GF-D8 (cell line): ENCODE data around the gene POLR3H.
"Not testable (repeated sequence)": the region's sequence is repeated elsewhere in the genome, so short reads cannot be mapped to it uniquely, and the experiment has no call there.

Experiments used
- DNase-seq: peaks from one replicate; lab custom pipeline; 2025; lab: John Stamatoyannopoulos, UW

Gene POLR3H, protein sequence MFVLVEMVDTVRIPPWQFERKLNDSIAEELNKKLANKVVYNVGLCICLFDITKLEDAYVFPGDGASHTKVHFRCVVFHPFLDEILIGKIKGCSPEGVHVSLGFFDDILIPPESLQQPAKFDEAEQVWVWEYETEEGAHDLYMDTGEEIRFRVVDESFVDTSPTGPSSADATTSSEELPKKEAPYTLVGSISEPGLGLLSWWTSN

DNA sequence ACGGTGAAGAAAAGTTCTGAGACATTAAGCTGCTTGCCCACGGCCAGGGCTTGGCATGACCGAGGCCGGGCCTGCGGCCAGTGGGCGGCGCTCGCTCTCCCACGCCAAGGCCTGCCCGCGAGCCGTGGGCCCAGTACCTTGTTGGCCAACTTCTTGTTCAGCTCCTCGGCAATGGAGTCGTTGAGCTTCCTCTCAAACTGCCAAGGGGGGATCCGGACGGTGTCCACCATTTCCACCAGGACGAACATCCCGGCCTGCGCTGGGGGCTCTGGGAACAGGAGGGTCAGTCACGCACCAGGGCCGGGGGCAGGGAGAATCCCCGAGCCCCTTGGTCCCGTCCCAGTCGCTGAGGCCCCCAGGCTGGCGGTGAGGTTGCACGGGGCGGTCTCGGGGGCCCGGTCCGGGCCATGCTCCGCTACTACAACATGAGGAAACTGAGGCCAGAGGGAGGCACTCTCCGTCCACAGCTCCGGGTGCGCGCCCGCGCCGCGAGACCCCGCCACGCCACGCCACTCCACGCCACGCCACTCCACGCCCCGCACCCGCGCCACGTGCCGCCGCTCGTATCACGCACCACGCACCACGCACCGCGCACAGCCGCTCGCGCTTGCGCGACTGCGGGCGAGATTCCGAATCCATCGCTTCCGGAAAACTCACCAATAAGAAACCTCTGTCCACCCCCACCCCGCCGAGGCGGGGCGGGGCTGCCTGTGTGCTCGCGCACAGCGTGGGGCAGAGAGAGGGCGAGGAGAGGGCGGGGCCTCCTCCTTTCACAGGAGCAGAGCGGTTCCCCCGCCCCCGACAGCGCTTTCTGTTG is at the start of gene POLR3H:
Gene POLR3H, minus strand, starts transcription at position 617 of the 817 bp plus-strand sequence. Its CDS starts 369 bp downstream, at position 248.
- peak; percentile 90 for DNase-seq

DNA sequence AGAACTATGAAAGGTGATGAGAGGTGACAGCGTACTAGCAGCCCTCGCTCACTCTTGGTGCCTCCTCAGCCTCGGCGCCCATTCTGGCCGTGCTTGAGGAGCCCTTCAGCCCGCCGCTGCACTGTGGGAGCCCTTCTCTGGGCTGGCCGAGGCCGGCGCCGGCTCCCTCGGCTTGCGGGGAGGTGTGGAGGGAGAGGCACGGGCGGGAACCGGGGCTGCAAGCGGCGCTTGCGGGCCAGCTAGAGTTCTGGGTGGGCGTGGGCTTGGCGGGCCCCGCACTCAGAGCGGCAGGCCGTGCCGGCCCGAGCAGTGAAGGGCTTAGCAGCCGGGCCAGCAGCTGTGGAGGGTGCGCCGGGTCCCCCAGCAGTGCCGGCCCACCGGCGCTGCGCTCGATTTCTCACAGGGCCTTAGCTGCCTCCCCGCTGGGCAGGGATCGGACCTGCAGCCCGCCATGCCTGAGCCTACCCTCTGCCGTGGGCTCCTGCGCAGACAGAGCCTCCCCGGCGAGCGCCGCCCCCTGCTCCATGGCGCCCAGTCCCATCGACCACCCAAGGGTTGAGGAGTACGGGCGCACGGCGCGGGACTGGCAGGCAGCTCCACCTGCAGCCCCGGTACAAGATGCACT is 49.2 kb upstream of the POLR3H start:
- DNase-seq: not testable (repeated sequence)

DNA sequence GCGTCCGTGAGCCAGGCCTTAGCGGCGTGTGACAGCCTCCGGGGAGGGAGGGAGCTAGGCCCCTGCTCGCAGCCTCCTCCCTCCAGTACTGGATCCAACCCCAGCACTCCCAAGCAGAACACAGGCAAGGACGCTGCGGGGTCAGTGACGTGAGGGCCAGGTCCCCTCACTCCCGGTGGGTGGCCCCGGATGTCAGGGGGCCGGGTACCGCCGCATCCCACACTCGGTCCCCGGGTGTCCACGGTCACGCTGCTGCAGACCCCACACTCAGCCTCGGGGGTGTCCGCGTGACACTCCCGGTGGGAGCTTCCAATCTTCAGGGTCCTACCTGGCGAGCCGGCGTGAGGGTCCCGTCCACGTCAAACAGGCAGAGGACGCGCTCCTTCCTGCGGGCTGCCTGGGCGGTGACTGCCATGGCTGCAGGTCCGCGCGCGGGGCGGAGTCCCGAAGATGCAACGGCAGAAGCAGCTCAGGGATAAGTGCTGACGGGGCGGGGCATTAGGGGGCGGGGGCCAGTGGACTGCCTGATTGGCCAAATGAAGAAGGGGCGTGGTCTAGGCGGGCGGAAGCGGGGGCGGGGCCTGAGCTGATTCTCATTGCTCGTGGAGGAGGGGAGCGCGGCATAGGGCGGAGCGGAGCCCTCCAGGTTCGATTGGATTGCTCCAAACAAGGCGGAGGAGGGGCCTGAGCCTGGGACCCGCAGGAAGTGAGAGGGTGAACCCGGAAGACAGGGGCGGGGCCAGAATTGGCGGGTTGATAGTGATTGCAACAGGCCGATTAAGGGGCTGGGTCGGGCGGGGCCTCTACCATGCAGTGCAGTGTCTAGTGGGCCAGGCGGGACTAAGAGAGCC is 45.3 kb upstream of the POLR3H start, which contains the start of gene PMM1:
Gene PMM1, minus strand, starts transcription at position 450 of the 851 bp plus-strand sequence. Its CDS starts 35 bp downstream, at position 415.
- DNase-seq: peak; percentile 98

DNA sequence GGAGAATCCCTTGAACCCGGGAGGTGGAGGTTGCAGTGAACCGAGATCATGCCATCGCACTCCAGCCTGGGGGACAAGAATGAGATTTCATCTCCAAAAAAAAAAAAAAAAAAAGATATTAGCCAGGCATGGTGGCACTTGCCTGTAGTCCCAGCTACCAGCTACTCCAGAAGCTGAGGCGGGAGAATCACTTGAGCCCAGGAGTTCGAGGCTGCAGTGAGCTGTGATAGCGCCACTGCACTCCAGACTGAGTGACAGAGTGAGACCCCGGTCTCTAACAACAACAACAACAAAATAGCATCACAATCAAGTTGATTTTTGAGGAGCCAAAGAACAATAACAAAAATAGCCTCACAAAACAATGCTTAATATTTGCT is 43.1 kb upstream of the POLR3H start:
- no peak for DNase-seq

DNA sequence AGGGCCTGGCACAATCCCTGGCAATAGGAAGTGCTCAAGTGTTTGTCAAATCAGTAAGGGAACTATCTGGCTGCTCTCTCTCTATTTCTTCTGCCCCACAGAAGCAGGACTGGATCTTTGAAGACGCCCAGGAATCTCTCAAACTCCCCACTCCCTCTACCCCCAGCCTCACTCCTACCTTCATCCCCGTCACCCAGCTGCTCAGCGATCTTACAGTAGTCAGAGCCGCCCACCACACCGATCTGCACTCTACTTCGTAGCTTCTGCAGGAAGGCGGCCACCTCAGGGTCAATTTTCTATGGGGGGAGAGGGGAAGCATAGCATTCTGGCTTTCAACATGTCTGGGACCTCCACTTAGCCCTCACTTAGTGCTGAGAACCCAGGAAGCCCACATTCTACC is 41.6 kb upstream of the POLR3H start:
- DNase-seq: no peak

DNA sequence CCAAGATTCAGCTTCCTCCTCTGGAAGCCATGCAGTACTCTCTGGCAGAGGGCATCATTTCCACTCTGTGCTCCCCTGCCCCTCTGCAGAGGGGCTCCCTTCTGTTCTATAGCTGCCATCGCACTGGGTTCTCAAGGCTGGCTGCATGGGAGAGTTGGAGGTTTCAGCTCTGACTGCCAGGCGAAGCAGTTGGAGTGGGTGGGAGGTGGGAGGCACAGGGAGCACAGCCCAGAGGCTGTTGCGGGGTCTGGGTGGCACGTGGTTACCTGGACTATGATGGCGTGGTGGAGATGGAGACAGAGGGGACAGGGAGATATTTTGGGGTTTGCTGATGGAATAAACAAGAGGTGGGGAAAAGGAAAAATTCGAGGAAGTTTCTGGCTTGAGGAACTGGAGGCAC is 40.6 kb upstream of the POLR3H start:
- no peak for DNase-seq

DNA sequence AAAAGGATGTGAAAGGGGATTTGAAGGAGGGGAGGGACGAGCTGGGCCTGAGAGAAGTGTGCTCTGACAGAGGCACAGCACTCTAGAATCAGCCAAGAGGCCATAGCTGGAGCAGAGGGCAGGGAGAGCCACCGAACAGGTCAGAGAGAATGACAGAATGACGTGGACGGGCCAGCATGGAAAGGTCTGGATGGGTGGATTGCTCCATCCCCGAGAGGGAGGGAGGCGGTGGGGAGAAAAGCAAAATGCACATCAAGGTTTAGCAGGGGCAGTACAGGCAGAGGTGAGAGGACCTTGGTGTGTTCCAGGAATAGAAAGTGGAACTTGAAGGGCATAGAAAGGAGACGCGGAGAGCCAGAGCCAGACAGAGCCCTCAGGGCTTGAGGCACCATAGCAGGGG is 38.4 kb upstream of the POLR3H start:
- DNase-seq: no peak

DNA sequence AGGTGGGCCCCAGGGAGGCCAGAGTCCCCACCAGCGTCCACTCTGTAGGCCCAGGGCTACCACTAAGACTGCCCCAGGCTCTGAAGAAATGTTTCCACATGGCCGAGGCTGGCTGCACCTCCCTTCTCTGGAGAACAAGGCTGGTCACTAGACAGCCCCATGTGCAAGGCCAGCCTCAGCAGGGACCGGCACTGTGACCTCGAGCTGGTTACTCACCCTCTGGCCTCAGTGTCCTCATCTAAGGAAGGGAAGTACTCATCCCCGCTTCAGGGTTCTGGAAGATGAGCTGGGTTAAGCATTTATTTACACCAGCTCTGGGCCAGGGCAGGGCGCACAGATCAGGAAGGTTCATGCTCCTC is 35.7 kb upstream of the POLR3H start:
- DNase-seq: no peak

DNA sequence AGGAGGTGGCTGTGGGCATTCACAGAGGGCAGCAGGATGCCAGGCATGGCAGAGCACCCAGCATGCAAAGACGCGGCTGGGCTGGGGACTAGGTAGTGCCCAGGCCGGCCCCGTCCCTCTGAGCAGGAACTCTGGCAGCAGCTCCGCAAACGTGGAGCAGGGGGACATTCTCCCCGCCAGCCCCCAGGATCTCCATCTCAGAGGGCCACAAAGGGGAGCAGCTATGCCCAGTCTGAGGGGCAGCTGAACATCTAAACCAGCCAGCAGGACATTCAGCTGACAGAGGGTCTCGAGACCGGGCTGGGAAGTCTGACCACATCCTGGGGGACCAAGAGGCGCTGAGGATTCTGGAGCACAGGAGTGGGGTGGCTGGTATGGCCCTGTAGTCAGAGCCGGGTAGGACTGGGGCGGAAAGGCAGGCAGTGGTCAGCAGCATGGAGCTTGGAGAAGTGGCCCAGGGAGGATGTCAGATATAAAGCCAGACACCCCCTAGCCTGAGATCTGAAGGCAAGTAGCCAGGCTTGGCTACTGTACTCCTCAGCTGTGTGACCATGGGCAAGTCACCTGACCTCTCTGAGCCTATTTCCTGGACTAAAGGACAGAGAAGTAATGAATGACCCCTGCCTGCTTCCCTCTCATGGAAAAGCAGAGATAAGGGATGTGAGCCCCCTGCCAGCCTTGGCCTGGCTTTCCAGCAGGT is 35.2 kb upstream of the POLR3H start:
- no peak for DNase-seq

DNA sequence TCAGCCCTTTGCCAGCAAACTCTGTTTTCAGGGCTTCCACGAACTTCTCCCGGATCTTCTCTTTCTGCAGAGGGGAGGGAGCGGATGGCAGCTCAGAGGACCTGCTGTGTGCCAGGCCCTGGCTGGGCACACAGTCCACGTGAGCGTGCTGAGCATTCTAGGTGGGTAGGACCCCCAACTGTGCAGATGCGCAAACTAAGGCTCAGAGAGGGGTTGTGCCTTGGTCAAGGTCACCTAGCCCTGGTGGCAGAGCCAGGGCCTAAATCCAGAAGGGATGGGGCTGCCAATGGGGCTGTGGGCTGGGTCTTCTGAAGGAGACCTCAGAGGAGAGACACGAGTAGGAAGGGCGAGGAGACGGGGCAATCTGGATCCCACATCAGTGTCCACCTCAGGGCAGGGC is 34.5 kb upstream of the POLR3H start:
- no peak for DNase-seq

DNA sequence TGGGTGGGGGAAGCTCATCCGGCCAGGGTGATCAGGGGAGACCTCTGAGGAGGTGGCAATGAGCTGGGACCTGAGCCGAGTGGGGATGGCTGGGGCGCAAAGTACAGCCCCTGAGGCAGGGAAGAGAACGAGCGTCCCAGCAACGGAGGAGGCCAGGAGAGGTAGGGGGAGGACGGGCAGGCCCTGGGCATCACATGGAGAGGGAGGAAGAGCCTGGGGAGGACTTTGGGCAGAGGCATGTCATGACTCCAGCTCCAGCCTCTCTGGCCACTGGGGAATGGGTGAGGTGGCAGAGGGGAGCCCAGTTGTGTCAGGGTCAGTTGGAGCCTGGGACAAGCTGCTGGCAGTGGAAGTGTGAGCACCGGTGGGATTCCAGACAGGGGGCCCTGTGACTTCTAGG is 33.8 kb upstream of the POLR3H start:
- DNase-seq: no peak

DNA sequence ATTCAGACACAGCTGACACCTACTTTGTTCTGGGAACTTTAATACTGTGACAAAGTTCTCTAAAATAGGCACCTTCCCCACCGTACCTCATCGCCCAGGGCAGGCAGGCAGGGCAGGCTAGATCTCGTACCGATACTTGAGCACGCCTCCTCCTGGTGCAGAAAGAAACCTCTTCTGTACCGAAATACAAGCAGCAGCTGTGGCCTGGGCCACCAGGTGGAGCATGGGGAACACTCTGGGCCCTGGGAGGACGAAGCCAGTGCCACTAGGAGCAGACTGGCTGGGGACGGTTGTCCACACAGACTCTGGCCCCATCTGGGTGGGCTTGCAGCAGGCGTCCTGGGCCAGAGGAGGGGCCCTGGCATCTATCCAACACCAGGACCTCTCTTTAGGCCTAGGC is 32.6 kb upstream of the POLR3H start:
- DNase-seq: no peak

DNA sequence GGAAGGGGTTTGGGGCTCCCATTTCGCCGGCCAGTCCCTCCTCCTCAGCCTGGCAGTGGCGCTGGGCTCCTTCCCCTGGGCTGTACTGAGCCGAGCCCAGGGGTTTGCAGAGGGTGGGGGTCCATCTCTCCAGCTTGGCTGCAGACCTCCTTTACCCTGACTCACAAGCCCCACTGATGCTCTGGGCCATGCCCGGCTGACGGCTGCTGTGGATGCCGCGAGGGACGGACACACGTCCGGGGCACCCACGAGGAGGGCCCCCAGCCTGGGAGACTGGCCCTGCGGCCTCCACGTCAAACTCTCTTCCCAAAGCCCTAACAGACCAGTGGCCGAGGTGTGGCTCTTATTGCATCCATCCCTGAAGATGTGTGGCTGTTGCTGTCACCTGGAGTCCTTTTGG is 31.3 kb upstream of the POLR3H start:
- no peak for DNase-seq

DNA sequence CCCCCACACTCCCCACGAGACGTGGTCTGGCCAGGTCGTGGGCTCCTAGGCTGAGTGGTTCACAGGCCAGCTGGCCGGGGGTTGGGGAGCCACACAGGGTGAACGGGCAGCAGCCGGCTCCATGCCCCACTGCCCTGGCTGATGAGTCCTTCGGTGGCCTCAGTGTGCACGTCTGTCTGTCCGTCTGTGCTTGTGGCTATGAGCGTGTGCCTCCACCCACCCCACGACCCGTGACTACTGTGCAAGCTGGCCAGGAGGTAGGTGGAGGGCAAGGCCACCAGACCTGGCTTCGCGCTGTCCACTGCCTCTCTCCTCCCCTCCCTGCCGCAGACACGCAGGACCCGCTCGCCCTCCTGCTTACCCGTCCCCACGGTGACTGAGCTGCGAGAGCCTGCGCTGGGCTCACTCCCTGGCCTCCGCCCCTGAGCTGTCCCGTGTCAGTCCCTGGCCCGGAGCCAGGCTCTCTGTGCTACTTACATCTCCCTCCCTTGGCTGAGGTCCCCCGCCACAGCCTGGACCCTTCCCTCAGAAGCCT is 30.6 kb upstream of the POLR3H start:
- DNase-seq: no peak

DNA sequence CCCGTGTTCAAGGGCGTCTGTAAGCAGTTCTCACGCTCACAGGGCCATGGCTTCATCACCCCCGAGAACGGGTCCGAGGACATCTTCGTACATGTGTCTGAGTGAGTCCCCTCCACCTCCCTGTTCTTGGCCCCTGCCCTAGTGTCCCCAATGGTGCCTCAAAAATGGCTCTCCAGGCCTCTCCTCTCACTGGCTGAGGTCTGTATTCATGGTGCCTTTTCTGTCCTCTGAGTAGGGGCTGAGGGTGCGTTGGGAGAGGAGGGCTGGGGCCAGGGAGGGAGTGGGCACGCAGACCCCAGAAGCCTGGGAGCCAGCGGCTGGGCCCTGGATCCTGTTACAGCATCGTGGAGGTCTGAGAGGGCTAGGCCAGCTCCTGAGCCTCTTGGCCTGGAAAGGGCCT is 29.4 kb upstream of the POLR3H start:
- DNase-seq: no peak

DNA sequence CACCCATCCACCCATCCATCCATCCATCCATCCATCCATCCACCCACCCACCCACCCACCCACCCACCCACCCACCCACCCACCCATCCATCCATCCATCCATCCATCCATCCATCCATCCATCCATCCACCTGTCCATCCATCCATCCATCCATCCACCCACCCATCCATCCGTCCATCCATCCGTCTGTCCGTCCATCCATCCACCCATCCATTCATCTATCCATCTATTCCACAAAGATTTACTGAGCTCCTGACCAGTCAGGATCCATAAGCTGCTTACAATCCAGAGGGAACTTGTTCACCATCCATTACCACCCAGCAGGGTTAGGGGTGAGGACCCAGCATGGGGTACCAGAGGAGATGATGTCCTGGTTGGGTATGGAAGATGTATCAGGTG is 28.0 kb upstream of the POLR3H start:
- DNase-seq: not testable (repeated sequence)

DNA sequence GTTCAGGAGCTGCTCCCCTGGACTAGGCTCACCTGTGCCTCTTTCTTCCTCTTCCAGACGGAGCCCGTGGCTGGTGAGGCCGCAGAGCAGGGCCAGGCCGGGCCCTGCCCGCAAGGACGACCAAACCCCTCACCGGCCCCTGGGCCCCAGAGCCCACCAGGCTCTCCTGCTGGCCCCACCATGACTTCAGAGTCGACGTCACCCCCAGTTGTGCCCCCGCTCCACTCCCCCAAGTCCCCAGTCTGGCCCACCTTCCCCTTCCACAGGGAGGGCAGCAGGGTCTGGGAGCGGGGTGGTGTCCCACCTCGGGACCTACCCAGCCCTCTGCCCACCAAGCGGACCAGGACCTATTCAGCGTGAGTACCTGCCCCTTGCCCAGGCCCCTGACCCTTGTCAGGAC is 27.5 kb upstream of the POLR3H start:
- no peak for DNase-seq

DNA sequence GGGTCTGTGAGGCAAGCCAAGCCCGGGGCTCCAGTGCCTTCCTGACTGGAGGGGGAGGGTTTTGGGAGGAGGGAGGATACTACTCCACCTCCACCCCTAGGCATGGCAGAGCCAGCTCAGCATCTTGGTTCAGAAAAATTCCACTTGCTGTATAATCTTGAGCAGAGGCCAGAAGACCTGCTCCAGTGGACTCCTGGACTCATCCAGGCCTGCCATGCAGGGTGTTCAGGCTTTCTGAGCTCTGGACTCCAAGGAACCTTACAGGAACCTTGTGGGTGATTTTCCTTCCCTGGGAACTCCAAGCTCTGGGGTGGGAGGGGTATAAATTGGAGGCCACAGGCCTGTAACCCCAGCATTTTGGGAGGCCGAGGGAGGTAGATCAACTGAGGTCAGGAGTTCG is 26.0 kb upstream of the POLR3H start:
- DNase-seq: no peak

DNA sequence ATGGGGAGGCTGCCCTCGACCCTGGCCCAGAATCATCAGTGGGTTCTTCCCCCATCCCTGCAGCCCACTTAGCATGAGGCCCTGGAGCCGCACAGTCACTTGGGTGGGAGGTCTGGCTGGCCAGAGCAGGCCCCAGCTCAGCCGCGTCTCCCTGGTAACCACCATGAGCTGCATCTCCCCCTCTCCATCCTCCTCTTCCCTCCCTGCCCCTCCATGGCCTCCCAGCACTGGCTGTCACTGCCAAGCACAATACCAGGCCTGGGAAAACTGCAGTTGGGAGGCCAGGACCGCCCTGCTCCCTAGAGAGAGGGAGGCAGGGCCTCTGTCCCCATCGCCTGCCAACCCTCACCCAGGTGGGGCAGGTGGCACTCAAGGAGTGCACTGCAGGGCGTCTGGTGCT is 24.5 kb upstream of the POLR3H start:
- DNase-seq: no peak

DNA sequence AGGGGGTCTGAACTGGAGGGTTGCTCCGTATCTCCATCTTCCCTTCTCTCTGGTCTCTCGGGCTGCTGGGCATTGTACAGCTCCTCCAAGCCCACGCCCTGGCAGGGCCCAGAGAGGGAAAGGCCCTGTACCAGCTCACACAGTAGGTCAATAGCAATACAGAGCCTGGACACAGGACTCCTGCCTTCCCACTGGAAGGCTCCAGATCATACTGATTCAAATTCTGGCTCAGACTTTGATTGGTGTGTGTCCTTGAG is 23.2 kb upstream of the POLR3H start:
- DNase-seq: no peak

DNA sequence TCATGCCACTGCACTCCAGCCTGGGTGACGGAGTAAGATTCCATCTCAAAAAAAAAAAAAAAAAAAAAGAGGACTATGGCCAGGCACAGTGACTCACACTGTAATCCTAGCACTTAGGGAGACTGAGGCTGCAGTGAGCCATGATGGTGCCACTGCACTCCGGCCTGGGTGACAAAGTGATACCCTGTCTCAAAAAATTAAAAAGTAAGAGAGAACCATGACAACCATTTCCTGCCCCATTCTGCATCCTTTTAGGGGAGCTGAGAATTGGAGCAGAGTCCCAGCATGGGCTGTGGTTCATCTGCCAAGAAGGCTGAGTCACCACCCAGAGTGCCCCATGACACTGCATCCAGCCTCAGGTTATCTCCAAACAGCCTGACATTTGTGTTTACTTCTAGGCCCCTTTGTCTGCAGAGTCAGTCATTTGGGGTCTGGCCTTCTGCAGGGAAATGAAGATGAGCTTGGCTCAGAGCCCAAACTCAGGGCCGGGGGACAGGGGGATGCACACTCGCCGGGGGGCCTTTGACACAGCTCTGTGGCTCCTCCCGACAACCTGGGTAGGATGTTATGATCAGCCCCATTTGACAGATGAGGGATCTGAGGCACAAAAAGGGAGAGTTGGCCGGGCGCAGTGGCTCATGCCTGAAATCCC is 21.3 kb upstream of the POLR3H start:
- no peak for DNase-seq
